ENCODE data around the gene C1GALT1.
A peak's percentile ranks its signal among the peaks of the same experiment; 100 is the strongest.
"Not testable (repeated sequence)": the region's sequence is repeated elsewhere in the genome, so short reads cannot be mapped to it uniquely, and the experiment has no call there.

The C1GALT1 gene

GRCh38 chr7:7182156-7183060 is at the start of gene C1GALT1:
Gene C1GALT1, plus strand, starts transcription at chr7:7182544. Its CDS starts 51,776 bp downstream, at chr7:7234320.
- DNase-seq: peak; percentile 99

GRCh38 chr7:7134046-7134445 is 48.3 kb upstream of the C1GALT1 start:
- DNase-seq: no peak

GRCh38 chr7:7135074-7135473 is 47.3 kb upstream of the C1GALT1 start:
- DNase-seq: no peak

- DNase-seq: not testable (repeated sequence)
These were observed 46.4 kb upstream of the C1GALT1 start for GRCh38 chr7:7135924-7136323.

- no peak for DNase-seq
These were observed 45.6 kb upstream of the C1GALT1 start for GRCh38 chr7:7136466-7137381.

GRCh38 chr7:7138897-7139296 is 43.4 kb upstream of the C1GALT1 start:
- no peak for DNase-seq

- not testable (repeated sequence) for DNase-seq
These were observed 38.9 kb upstream of the C1GALT1 start for GRCh38 chr7:7143404-7143803.

GRCh38 chr7:7145151-7145550 is 37.2 kb upstream of the C1GALT1 start:
- DNase-seq: not testable (repeated sequence)

- DNase-seq: no peak
These were observed 35.5 kb upstream of the C1GALT1 start for GRCh38 chr7:7146837-7147236.

GRCh38 chr7:7148798-7149481 is 33.4 kb upstream of the C1GALT1 start:
- DNase-seq: no peak

- DNase-seq: no peak
These were observed 31.1 kb upstream of the C1GALT1 start for GRCh38 chr7:7151285-7151684.

GRCh38 chr7:7151865-7152264 is 30.5 kb upstream of the C1GALT1 start:
- no peak for DNase-seq

GRCh38 chr7:7152315-7152714 is 30.0 kb upstream of the C1GALT1 start:
- no peak for DNase-seq

- DNase-seq: not testable (repeated sequence)
These were observed 28.0 kb upstream of the C1GALT1 start for GRCh38 chr7:7154355-7154754.

- no peak for DNase-seq
These were observed 25.7 kb upstream of the C1GALT1 start for GRCh38 chr7:7156663-7157062.

GRCh38 chr7:7157177-7157886 is 25.0 kb upstream of the C1GALT1 start:
- DNase-seq: peak; percentile 45

GRCh38 chr7:7157887-7158271 is 24.5 kb upstream of the C1GALT1 start:
- no peak for DNase-seq

- DNase-seq: no peak
These were observed 23.2 kb upstream of the C1GALT1 start for GRCh38 chr7:7159063-7159658.

- DNase-seq: no peak
These were observed 17.8 kb upstream of the C1GALT1 start for GRCh38 chr7:7164591-7164990.

GRCh38 chr7:7165372-7165771 is 17.0 kb upstream of the C1GALT1 start:
- DNase-seq: no peak

GRCh38 chr7:7166318-7166717 is 16.0 kb upstream of the C1GALT1 start:
- no peak for DNase-seq

- no peak for DNase-seq
These were observed 13.0 kb upstream of the C1GALT1 start for GRCh38 chr7:7169296-7169695.

All from stimulated activated CD4-positive, alpha-beta T cell treated with anti-CD3 and anti-CD28 coated beads, Interleukin-15, amount 100 ng/mL, for 24 hours (primary cell).